Effector CD4-positive, alpha-beta T cell (primary cell): ENCODE results near the gene CACNA1F.

ENCODE experiments used
- DNase-seq: peaks from one replicate; pipeline ENCODE4 v3.0.0-alpha.2; 2020

Gene CACNA1F

DNA sequence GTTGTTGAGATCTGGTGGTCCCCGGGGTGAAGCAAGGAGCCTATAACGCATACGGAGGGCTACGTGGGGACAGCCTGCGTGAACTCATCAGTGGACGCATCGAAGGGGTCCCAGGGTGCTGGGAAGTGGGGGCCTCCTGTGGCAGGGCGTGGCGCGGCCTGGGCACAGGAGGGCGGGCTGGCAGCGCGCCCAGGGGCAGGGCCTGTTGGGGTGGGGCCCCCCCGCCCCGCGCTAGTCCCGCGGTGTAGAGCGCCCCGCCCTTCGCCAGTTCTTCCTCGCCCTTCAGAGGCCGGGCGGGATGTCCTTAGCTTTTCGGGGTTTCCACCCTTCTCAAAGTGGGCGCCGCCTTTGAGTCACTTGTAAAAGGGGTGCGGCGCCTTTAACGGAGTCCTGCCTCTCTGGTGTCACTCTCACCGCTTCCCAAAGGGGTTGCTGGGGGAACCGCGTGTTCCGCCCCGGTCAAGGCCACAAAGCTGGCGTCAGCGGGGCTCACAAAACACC, 60.8 kb downstream of the CACNA1F start:
- peak; percentile 35 for DNase-seq

DNA sequence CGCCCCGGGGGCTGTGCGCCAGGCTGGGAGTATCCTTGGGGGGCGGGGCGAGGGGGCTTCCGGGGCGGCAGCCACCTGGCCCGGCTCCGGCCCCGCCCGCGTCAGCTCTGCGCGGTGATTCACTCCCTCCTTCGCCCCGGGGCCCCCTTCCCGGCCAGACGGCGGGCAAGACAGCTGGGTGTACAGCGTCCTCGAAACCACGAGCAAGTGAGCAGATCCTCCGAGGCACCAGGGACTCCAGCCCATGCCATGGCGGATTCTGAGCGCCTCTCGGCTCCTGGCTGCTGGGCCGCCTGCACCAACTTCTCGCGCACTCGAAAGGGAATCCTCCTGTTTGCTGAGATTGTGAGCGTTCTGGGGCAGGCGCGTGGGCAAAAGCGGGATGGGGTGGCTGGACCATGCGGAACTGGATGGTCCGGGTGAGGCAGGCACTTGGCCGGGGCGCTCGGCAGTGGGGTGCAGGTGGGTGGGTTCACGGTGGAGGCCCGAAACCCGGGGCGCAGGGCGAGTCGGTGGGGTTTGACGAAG, 61.3 kb downstream of the CACNA1F start, which contains the start of gene PLP2:
PLP2 (plus strand) TSS at position 147 of the 528 bp plus-strand sequence; CDS start at position 250, 103 bp downstream.
- DNase-seq: peak; percentile 55

DNA sequence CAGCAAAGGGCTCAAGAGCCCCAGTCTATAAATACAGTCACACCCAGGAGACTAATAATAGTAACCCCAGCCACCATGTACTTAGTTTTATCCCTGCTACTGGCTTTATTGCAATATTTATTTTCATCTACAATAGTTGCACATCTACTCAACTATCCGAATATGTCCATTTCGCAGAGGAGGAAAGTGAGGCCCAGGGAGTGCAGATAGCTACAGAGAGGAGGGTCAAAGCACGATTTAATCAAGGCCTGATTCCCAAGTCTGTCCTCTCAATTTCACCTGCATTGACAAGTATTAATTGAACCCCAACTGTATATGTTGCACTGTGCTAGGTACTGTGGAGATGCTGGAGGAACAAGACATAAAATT, 65.4 kb downstream of the CACNA1F start:
- DNase-seq: no peak

DNA sequence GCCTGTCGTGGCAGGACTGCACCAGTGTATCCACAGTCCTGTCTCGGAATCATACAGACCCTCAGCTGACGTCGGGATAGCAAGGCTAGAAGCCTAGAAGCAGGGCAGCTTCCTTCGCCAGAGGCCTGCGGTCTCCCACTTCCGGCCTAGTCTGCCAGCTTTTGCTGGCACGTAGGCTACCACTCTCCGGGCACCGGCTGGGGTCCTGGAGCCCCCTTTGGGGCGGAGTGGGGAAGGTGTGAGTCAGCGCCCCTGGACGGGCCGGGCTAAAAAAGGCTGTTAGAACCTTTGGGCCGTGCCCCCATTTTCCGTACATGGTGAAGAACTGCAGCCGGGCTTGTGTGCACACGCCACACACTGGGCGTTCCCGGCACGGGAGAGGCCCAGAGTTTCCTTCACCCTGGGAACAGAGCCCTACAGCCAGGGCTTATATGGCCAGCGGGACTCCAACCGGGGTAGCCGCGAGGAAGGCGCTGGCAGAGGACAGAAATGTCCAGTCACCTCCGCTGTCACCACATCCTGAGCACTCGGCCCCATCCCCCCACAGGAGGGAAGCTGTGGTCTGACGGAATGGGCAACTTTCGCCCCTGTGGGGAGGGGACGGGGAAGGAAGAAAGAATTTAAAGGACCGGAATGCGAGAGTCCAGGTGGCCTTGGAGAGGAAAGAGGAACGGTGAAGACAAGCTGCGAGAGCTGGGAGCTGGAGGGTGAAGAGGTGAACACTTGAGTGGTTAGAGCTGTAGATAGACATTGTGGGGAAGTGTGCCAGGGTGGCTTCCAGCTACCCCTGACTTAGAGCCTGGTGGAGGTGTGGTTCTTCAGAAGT, 66.0 kb downstream of the CACNA1F start:
- DNase-seq: peak; percentile 52

DNA sequence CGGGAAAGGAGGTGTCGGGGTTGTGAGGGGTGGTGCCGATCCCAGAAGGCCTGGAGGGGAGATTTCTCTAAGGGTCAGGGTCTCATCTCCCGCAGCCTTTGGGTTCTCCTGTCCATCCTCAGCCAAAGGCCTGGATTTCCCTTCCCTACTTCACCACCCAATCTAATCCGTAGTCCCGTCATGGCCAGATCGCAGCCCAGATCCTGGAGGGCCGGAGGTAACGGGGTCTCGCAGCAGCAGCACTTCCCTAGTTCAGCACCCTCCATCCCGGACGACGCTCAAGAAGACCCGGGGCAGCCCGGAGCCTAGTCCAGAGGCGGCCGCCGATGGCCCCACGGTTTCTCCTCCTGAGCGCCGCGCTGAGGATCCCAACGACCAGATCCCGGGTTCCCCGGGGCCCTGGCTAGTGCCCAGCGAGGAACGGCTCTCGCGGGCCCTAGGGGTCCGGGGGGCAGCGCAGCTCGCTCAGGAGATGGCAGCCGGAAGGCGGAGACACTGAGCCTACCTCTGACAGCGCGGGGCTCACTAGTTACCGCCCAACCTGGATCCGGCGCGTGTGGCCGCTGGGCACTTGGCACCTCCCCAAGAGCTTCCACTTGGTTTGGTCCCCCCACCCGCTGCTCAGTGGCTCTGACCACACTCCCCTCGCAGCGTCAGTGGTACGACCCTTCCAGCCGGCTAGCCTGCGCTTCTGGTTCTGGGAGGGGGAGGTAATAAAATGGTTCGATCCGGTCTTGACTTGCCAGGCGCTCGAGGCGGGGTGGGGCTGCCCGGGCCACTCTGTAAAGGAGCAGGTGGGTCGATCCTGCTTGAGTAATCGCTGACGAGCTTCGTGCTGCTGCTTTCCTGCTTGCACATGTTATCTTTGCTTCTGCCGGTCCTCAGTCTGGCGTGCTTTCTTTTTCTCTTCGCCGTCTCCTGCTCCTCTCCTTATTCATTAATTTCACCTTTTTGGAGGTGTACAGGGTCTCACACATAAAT, 66.9 kb downstream of the CACNA1F start:
- DNase-seq: peak; percentile 60

DNA sequence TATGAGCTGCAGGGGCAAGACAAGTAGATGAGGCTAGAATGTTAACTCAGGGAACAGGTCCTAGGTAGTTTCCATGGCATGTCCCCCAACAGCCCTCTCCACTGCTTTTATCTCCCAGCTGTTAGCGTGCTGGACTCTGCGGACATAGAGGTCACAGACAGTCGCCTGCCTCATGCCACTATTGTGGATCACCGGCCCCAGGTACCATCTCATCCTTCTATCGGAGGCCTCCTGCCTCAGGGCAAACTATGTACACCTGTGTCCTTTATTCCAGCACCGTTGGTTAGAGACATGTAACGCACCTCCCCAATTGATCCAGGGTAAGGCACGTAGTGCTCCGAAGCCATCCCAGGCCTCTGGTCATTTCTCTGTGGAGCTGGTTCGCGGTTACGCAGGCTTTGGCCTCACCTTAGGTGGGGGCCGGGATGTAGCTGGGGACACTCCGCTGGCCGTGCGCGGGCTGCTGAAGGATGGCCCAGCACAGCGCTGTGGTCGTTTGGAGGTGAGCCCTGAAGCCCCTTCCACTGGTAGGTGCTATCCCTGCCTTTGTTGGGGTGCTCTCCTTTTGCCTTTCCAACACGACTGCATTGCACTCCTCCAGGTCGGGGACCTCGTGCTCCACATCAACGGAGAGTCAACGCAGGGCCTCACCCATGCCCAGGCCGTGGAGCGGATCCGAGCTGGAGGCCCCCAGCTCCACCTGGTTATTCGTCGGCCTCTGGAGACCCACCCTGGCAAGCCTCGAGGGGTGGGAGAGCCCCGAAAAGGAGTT, 68.4 kb downstream of the CACNA1F start:
- no peak for DNase-seq

DNA sequence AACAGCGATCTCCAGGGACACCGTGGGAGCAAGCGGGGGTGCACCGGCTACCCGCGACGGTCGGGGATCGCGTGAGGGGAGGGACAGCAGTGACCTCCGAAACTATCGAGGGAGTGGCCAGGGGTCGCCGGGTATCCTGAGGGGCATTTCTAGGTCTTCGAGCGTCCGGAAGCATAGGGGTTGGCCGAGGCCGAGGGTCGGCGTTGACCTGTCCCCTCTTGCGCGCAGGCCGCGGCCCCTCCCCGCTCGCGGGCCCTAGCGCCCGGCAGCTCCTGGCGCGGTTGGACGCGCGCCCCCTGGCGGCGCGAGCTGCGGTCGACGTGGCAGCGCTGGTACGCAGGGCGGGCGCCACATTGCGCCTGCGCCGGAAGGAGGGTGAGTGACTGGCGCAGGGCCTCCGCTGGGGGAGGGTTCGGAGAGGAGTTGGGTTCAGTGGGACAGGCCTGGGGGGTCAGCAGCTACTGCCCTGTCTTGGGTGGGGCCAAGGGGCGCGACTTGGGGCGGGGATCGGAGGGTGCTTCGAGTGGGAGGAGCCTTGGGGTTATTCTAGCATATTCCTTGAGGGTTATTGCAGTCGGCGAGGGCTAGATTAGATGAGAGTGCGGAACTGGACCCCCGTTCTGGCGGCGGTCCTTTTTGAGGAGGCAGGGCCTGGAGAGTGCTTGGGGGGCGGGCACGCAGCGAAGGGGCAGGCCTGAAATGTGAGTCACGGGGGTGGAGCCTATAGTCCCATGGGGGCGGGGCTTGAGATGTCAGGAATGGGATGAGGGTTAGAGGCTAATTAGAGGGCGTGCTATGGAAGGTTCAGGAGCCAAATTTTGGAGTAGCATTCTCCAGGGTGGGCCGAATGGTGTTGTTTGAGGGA, 69.4 kb downstream of the CACNA1F start:
- DNase-seq: peak; percentile 68

DNA sequence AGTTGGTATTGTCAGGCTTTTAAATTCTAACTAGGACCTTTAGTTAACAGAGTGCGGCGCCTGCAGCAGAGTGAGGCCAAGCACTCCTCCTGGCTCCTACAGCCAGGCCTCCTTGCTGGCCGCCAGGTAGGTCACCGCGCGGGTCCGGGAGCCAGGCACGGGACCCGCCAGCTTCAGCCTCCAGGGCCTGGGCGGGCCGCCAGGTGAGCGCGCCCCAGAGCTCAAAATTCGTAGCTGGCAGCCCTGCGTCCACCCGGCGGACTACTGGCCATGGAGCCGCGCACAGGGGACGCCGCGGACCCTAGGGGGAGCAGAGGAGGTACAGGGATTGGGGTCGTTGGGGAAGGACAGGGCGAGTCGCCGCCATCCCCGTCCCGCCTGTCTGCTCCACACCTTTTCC, 70.5 kb downstream of the CACNA1F start, which contains the start of gene MAGIX:
MAGIX (plus strand) TSS at position 139 of the 400 bp plus-strand sequence; CDS start at position 271, 132 bp downstream.
- DNase-seq: no peak

DNA sequence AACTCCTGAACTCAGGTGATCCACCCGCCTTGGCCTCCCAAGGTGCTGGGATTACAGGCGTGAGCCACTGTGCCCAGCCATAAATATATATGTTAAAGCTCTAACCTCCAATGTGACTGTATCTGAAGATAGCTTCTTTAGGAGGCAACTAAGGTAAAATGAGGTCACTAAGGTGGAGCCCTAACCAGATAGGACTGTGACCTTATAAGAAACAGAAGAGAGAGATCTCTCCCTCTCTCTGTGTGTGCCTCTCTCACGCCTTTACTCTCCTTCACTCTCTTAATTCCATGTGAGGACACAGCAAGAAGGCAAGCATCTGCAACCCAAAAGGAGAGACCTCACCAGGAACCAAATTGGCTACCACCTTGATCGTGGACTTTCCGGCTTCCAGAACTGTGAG, 71.5 kb downstream of the CACNA1F start:
- no peak for DNase-seq

DNA sequence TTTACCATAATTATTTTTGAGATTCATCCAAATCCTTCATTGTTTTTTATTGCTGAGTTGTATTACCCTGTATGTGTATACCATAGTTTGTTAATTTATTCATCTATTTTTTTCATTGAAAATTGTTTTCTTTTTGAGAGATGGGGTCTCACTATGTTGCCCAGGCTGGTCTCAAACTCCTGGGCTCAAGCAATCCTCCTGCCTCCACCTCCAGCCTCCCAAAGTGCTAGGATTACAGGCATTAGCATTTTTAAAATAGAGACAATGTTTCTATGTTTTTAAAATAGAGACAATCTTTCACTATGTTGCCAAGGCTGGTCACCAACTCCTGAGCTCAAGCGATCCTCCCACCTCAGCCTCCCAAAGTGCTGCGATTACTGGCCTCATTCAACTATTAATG, 72.2 kb downstream of the CACNA1F start:
- no peak for DNase-seq

DNA sequence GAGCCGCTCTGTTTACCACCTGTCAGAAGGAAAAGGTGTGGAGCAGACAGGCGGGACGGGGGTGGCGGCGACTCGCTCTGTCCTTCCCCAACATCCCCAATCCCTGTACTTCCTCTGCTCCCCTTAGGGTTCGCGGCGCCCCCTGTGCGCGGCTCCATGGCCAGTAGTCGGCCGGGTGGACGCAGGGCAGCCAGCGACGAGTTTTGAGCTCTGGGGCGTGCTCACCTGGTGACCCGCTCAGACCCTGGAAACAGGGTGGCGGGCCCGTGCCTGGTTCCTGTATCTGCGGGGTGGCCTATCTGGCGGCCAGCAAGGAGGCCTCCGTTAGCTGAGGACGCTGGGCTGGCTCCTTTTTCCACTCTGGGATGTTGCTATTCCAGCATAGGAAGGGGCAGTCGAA, 75.9 kb downstream of the CACNA1F start:
- DNase-seq: no peak

DNA sequence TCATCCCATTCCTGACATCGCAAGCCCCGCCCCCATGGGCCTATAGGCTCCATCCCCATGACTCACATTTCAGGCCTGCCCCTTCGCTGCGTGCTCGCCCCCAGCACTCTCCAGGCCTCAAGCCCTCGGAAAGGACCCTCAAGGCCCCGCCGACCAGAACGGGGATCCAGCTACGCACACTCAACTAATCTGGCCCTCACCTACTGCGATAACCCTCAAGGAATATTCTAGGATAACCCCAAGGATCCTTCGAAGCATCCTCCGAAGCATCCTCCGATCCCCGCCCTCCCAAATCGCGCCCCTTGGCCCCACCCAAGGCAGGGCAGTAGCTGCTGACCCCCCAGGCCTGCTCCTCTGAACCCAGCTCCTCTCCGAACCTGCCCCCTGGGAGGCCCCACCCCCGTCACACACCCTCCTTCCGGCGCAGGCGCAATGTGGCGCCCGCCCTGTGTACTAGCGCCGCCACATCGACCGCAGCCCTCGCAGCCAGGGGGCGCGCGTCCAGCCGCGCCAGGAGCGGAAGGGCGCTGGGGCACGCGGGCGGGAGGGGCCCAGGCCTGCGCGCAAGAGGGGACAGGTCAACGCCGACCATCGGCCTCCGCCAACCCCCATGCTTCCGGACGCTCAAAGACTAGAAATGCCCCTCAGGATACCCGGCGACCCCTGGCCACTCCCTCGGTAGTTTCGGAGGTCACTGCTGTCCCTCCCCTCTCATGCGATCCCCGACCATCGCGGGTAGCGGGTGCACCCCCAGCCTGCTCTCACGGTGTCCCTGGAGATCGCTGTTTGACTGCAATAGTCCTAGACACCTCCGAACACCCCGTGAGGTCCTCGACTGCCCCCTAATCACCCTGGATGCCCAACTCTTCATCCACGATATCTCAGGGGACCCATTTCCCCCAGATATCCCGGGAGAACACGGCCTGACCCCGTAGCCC, 77.0 kb downstream of the CACNA1F start:
- peak; percentile 73 for DNase-seq

DNA sequence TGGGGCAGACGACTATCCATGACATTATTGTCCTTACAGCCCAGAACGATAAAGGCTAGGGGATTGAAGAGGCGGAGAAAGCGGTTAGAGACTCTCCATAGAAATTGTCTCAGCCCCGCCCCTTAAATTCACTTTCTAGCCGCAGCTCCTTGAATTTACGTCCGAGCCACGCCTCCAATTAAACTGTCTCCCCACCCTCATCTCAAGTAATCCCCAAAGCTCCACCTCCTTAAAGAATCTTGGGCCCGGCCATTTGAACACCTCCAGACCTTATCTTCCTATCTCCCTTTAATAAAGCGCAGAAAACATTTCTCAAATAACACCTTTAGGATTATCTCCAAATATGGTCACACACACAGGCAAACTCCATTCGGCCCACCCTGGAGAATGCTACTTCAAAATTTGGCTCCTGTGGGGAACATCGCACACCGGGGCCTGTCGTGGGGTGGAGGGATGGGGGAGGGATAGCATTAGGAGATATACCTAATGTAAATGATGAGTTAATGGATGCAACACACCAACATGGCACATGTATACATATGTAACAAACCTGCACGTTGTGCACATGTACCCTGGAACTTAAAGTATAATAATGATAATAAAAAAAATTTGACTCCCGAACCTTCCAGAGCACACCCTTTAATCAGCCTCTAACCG, 77.8 kb downstream of the CACNA1F start:
- no peak for DNase-seq
